WTC11 (cell line): ENCODE data around the gene HMHB1.

Source experiments
- ATF3 ChIP-seq: sonication (generic); formaldehyde crosslinking; conservative IDR thresholded peaks from 2 replicates; pipeline ENCODE4 v1.8.1; 2022; ENCODE audit warnings: mild to moderate bottlenecking, missing genetic modification reagents
- CDX4 ChIP-seq: fragments of 250-450 bp; sonication (Bioruptor Pico); IDR thresholded peaks from 2 replicates; pipeline ENCODE4 v1.9.0; 2021; ENCODE audit warnings: moderate library complexity, mild to moderate bottlenecking, inconsistent platforms, borderline replicate concordance
- CTCF ChIP-seq: fragments of 200-600 bp; IDR thresholded peaks from 2 replicates; pipeline ENCODE4 v1.8.0; 2022; ENCODE audit warnings: antibody characterized with exemption
- ELF4 ChIP-seq: sonication (generic); formaldehyde crosslinking; IDR thresholded peaks from 2 replicates; pipeline ENCODE4 v1.8.1; 2022; ENCODE audit warnings: low read depth, mild to moderate bottlenecking, moderate library complexity, missing genetic modification reagents
- FOXJ3 ChIP-seq: sonication (generic); formaldehyde crosslinking; IDR thresholded peaks from 2 replicates; pipeline ENCODE4 v1.9.0; 2021; ENCODE audit warnings: missing genetic modification reagents, mild to moderate bottlenecking, borderline replicate concordance
- FOXK1 ChIP-seq: sonication (generic); formaldehyde crosslinking; IDR thresholded peaks from 2 replicates; pipeline ENCODE4 v1.8.0; 2022; ENCODE audit warnings: mild to moderate bottlenecking, moderate library complexity, missing genetic modification reagents
- HMGXB4 ChIP-seq: sonication (generic); formaldehyde crosslinking; IDR thresholded peaks from 2 replicates; pipeline ENCODE4 v1.8.1; 2023; ENCODE audit warnings: mild to moderate bottlenecking, moderate library complexity, missing genetic modification reagents
- MAX ChIP-seq: sonication (generic); formaldehyde crosslinking; IDR thresholded peaks from 2 replicates; pipeline ENCODE4 v1.8.0; 2022; ENCODE audit warnings: mild to moderate bottlenecking, missing genetic modification reagents
- MLX ChIP-seq: sonication (generic); formaldehyde crosslinking; IDR thresholded peaks from 2 replicates; pipeline ENCODE4 v1.8.1; 2023; ENCODE audit warnings: mild to moderate bottlenecking, missing genetic modification reagents, moderate library complexity
- NR2C2 ChIP-seq: sonication (generic); formaldehyde crosslinking; IDR thresholded peaks from 2 replicates; pipeline ENCODE4 v1.8.0; 2022; ENCODE audit warnings: mild to moderate bottlenecking, missing genetic modification reagents
- SP1 ChIP-seq: sonication (generic); formaldehyde crosslinking; conservative IDR thresholded peaks from 2 replicates; pipeline ENCODE4 v1.8.1; 2022; ENCODE audit warnings: missing genetic modification reagents
- STAT6 ChIP-seq: sonication (generic); formaldehyde crosslinking; conservative IDR thresholded peaks from 2 replicates; pipeline ENCODE4 v1.8.1; 2023; ENCODE audit warnings: mild to moderate bottlenecking, low read depth, missing genetic modification reagents, moderate library complexity
- ZNF138 ChIP-seq: sonication (generic); formaldehyde crosslinking; conservative IDR thresholded peaks from 2 replicates; pipeline ENCODE4 v1.8.1; 2022; ENCODE audit warnings: mild to moderate bottlenecking, moderate library complexity, missing genetic modification reagents

GRCh38 chr5:143767162-143767561 is 44.8 kb upstream of the HMHB1 start:
- TF ChIP-seq FOXJ3 (CRISPR knock-in tag) (no peak), CDX4 (CRISPR knock-in tag) (no peak), HMGXB4 (CRISPR knock-in tag) (no peak), STAT6 (CRISPR knock-in tag) (no peak), NR2C2 (CRISPR knock-in tag) (no peak), MAX (no peak), ELF4 (CRISPR knock-in tag) (no peak), ATF3 (CRISPR knock-in tag) (no peak), ZNF138 (CRISPR knock-in tag) (no peak), CTCF (no peak), SP1 (CRISPR knock-in tag) (no peak), FOXK1 (no peak), MLX (CRISPR knock-in tag) (no peak)
